HCT116 (cell line): ENCODE data around the gene SCN2A.

Experiments
- CBX3 ChIP-seq: IDR thresholded peaks from 2 replicates; pipeline ENCODE4 v1.6.1; 2012; ENCODE audit warnings: low read depth
- CTCF ChIP-seq, 3 experiments: fragments of 200-600 bp in 1 of 3; sonication (generic) in 1 of 3; IDR thresholded peaks in 2 of 3; conservative IDR thresholded peaks in 1 of 3; 2 replicates each; pipeline ENCODE4 v1.5.1; 2012 to 2017; ENCODE audit warnings: low read depth in 2 of 3, low read length in 2 of 3, antibody characterized with exemption in 1 of 3, borderline replicate concordance in 1 of 3, control low read depth in 1 of 3, mild to moderate bottlenecking in 1 of 3, mixed read lengths in 1 of 3, mixed run types in 1 of 3, moderate library complexity in 1 of 3; ENCODE audit not compliant: insufficient read depth in 1 of 3
- ELF1 ChIP-seq: IDR thresholded peaks from 2 replicates; pipeline ENCODE4 v1.6.1; 2012; ENCODE audit warnings: low read depth, borderline replicate concordance
- POLR2AphosphoS5 ChIP-seq: IDR thresholded peaks from 2 replicates; pipeline ENCODE4 v1.6.1; 2011; ENCODE audit warnings: mild to moderate bottlenecking, low read depth, low read length, moderate library complexity
- SP1 ChIP-seq: IDR thresholded peaks from 2 replicates; pipeline ENCODE4 v1.6.1; 2012; ENCODE audit warnings: low read depth
- ZFX ChIP-seq: fragments of 450-650 bp; IDR thresholded peaks from 2 replicates; pipeline ENCODE4 v1.6.1; 2017

- TF ChIP-seq SP1 (no peak), CTCF (IDR thresholded peaks at IDR 0.05 in 2 of 3, conservative IDR thresholded peaks at IDR 0.05 in 1 of 3; ENCODE audit: borderline replicate concordance in 1 of 3, insufficient read depth in 1 of 3, low read depth in 2 of 3, low read length in 2 of 3) (no peak), ZFX (no peak), ELF1 (no peak), CBX3 (no peak), POLR2AphosphoS5 (no peak)
Observed at GRCh38 chr2:165435611-165436010, 196.4 kb downstream of the SCN2A start.
